ENCODE data around the gene ANKRD28. TPM values are rescaled to one million over a fixed set of nuclear protein-coding genes. Genes with fewer than 3 reads are reported as not detected.
A peak's percentile ranks its signal among the peaks of the same experiment; 100 is the strongest.
"Not testable (repeated sequence)": the region's sequence is repeated elsewhere in the genome, so short reads cannot be mapped to it uniquely, and the experiment has no call there.

The ANKRD28 gene
- total RNA-seq, 1 experiment from 2014 or later = 83.0 TPM

GRCh38 chr3:15779111-15779510 is 18.7 kb downstream of the ANKRD28 start:
- Histone ChIP-seq H3K4me1 (replicated peaks) (peaks cover 40% of the 10 kb centered on the region), H3K27ac (no peak overlapping the region), H3K36me3 (peaks cover 68% of the 10 kb centered on the region), H3K9me3 (replicated peaks) (no peaks in the 10 kb centered on the region), H3K27me3 (replicated peaks) (no peaks in the 10 kb centered on the region), H3K4me3 (no peak overlapping the region)
- DNase-seq (ENCODE audit: low read depth in 1 of 2, low spot score in 2 of 2) = no peak

GRCh38 chr3:15778332-15778858 is 19.4 kb downstream of the ANKRD28 start:
- peaks cover 68% of the 10 kb centered on the region for H3K36me3 ChIP-seq
- no peaks in the 10 kb centered on the region for H3K27me3 ChIP-seq (replicated peaks)
- no peak for DNase-seq (ENCODE audit: low read depth in 1 of 2, low spot score in 2 of 2)
- H3K27ac ChIP-seq = no peak overlapping the region
- no peak overlapping the region for H3K4me3 ChIP-seq
- H3K4me1 ChIP-seq (replicated peaks) = peaks cover 33% of the 10 kb centered on the region
- no peaks in the 10 kb centered on the region for H3K9me3 ChIP-seq (replicated peaks)

- H3K9me3 ChIP-seq (replicated peaks); DNase-seq (ENCODE audit: low read depth in 1 of 2, low spot score in 2 of 2); H3K27ac ChIP-seq; H3K4me1 ChIP-seq (replicated peaks); H3K4me3 ChIP-seq; H3K27me3 ChIP-seq (replicated peaks): not testable (repeated sequence)
- H3K36me3 ChIP-seq = peaks cover 49% of the 10 kb centered on the region
Measured at GRCh38 chr3:15774931-15775560, 22.7 kb downstream of the ANKRD28 start.

- Histone ChIP-seq H3K36me3 (peaks cover 23% of the 10 kb centered on the region), H3K27ac (no peak overlapping the region), H3K4me3 (no peak overlapping the region), H3K27me3 (replicated peaks) (no peaks in the 10 kb centered on the region), H3K9me3 (replicated peaks) (no peaks in the 10 kb centered on the region), H3K4me1 (replicated peaks) (peaks cover 37% of the 10 kb centered on the region)
- no peak for DNase-seq (ENCODE audit: low read depth in 1 of 2, low spot score in 2 of 2)
Measured at GRCh38 chr3:15771444-15771843, 26.3 kb downstream of the ANKRD28 start.

- Histone ChIP-seq H3K4me1 (replicated peaks) (peaks cover 38% of the 10 kb centered on the region), H3K27me3 (replicated peaks) (no peaks in the 10 kb centered on the region), H3K9me3 (replicated peaks) (no peaks in the 10 kb centered on the region), H3K36me3 (peaks cover 24% of the 10 kb centered on the region), H3K27ac (peak overlapping the region; percentile 93), H3K4me3 (no peak overlapping the region)
- peak in 1 of 2 experiments; percentile 18 for DNase-seq (ENCODE audit: low read depth in 1 of 2, low spot score in 2 of 2)
Measured at GRCh38 chr3:15769256-15769915, 28.4 kb downstream of the ANKRD28 start.

GRCh38 chr3:15768421-15769255 is 29.1 kb downstream of the ANKRD28 start:
- H3K4me1 ChIP-seq (replicated peaks) = peaks cover 38% of the 10 kb centered on the region
- peak; percentile 49 to 89 for DNase-seq (ENCODE audit: low read depth in 1 of 2, low spot score in 2 of 2)
- H3K36me3 ChIP-seq = peaks cover 31% of the 10 kb centered on the region
- H3K27ac ChIP-seq = peak overlapping the region; percentile 93
- H3K27me3 ChIP-seq (replicated peaks) = no peaks in the 10 kb centered on the region
- no peak overlapping the region for H3K4me3 ChIP-seq
- no peaks in the 10 kb centered on the region for H3K9me3 ChIP-seq (replicated peaks)

GRCh38 chr3:15766406-15766805 is 31.4 kb downstream of the ANKRD28 start:
- Histone ChIP-seq H3K27ac (0 out of 2 replicates have a peak overlapping the region, but pooled peaks have one; percentile 93), H3K9me3 (replicated peaks) (no peaks in the 10 kb centered on the region)

GRCh38 chr3:15758295-15758694 is 39.5 kb downstream of the ANKRD28 start:
- Histone ChIP-seq H3K27ac (no peak overlapping the region), H3K36me3 (peaks cover 87% of the 10 kb centered on the region), H3K4me1 (replicated peaks) (peaks cover 32% of the 10 kb centered on the region), H3K4me3 (no peak overlapping the region), H3K9me3 (replicated peaks) (no peaks in the 10 kb centered on the region), H3K27me3 (replicated peaks) (no peaks in the 10 kb centered on the region)
- DNase-seq (ENCODE audit: low read depth in 1 of 2, low spot score in 2 of 2) = no peak

More at GRCh38 chr3:15766406-15766805, 31.4 kb downstream of the ANKRD28 start:
- peaks cover 38% of the 10 kb centered on the region for H3K4me1 ChIP-seq (replicated peaks)
- H3K27me3 ChIP-seq (replicated peaks) = no peaks in the 10 kb centered on the region
- H3K36me3 ChIP-seq = peaks cover 42% of the 10 kb centered on the region
- DNase-seq (ENCODE audit: low read depth in 1 of 2, low spot score in 2 of 2) = no peak
- H3K4me3 ChIP-seq = no peak overlapping the region

GRCh38 chr3:15757824-15758223 is 40.0 kb downstream of the ANKRD28 start:
- no peak for DNase-seq (ENCODE audit: low read depth in 1 of 2, low spot score in 2 of 2)
- Histone ChIP-seq H3K4me1 (replicated peaks) (peaks cover 37% of the 10 kb centered on the region), H3K4me3 (no peak overlapping the region), H3K27me3 (replicated peaks) (no peaks in the 10 kb centered on the region), H3K36me3 (peaks cover 87% of the 10 kb centered on the region), H3K9me3 (replicated peaks) (no peaks in the 10 kb centered on the region), H3K27ac (no peak overlapping the region)

- no peaks in the 10 kb centered on the region for H3K27me3 ChIP-seq (replicated peaks)
- H3K27ac ChIP-seq = no peak overlapping the region
- H3K4me3 ChIP-seq = no peak overlapping the region
- H3K9me3 ChIP-seq (replicated peaks) = no peaks in the 10 kb centered on the region
- peaks cover 40% of the 10 kb centered on the region for H3K4me1 ChIP-seq (replicated peaks)
- no peak for DNase-seq (ENCODE audit: low read depth in 1 of 2, low spot score in 2 of 2)
- peaks cover 87% of the 10 kb centered on the region for H3K36me3 ChIP-seq
Measured at GRCh38 chr3:15756505-15756904, 41.3 kb downstream of the ANKRD28 start.

- no peak overlapping the region for H3K4me3 ChIP-seq
- peaks cover 89% of the 10 kb centered on the region for H3K36me3 ChIP-seq
- no peaks in the 10 kb centered on the region for H3K27me3 ChIP-seq (replicated peaks)
- H3K27ac ChIP-seq = no peak overlapping the region
- peaks cover 40% of the 10 kb centered on the region for H3K4me1 ChIP-seq (replicated peaks)
- no peaks in the 10 kb centered on the region for H3K9me3 ChIP-seq (replicated peaks)
- DNase-seq (ENCODE audit: low read depth in 1 of 2, low spot score in 2 of 2) = no peak
Measured at GRCh38 chr3:15755780-15756179, 42.0 kb downstream of the ANKRD28 start.

GRCh38 chr3:15755181-15755580 is 42.6 kb downstream of the ANKRD28 start:
- Histone ChIP-seq H3K4me3 (no peak overlapping the region), H3K27ac (no peak overlapping the region), H3K9me3 (replicated peaks) (no peaks in the 10 kb centered on the region), H3K27me3 (replicated peaks) (no peaks in the 10 kb centered on the region), H3K36me3 (peaks cover 89% of the 10 kb centered on the region), H3K4me1 (replicated peaks) (peaks cover 40% of the 10 kb centered on the region)
- no peak for DNase-seq (ENCODE audit: low read depth in 1 of 2, low spot score in 2 of 2)

GRCh38 chr3:15754047-15754446 is 43.7 kb downstream of the ANKRD28 start:
- H3K9me3 ChIP-seq (replicated peaks) = no peaks in the 10 kb centered on the region
- H3K27me3 ChIP-seq (replicated peaks) = no peaks in the 10 kb centered on the region
- DNase-seq (ENCODE audit: low read depth in 1 of 2, low spot score in 2 of 2) = no peak
- peak overlapping the region; percentile 11; the same call in 1 of the 2 replicates for H3K27ac ChIP-seq
- H3K36me3 ChIP-seq = peaks cover 88% of the 10 kb centered on the region
- H3K4me1 ChIP-seq (replicated peaks) = peaks cover 35% of the 10 kb centered on the region
- H3K4me3 ChIP-seq = no peak overlapping the region
